ENCODE measurements around the gene CXCL5. TPM values are rescaled to one million over a fixed set of nuclear protein-coding genes. Genes with fewer than 3 reads are reported as not detected.

Gene CXCL5
- total and polyA plus RNA-seq, 2 of the 4 experiments (the other 2 are of a cell fraction) = 0.14 TPM; not detected in 1

GRCh38 chr4:74030285-74030684 lies 31.8 kb upstream of the CXCL5 start:
- no peaks in the 10 kb centered on the region for H3K79me1 ChIP-seq (ENCODE audit: low read depth in 1 of 2, low read length in 2 of 2)
- H3K9ac ChIP-seq (ENCODE audit: low read depth, low read length) = no peak overlapping the region
- POLR2A ChIA-PET (ENCODE audit: unreplicated experiment) = interaction anchor here (0.6 kb wide), 1 partner anchor 333 kb away, joined by 3 read pairs; no protein-coding TSS in a partner anchor
- no peak overlapping the region for H3K4me2 ChIP-seq (ENCODE audit: low read depth, low read length)
- no peak overlapping the region for H4K91ac ChIP-seq (ENCODE audit: insufficient read depth, low read depth, low read length)
- H4K8ac ChIP-seq (ENCODE audit: low read depth in 2 of 2, low read length in 2 of 2) = no peak overlapping the region
- dilution Hi-C loops (cut with HindIII; ENCODE audit: low sequenced_read_pairs, unreplicated experiment) (no loop called here), intact Hi-C loops (cut with micrococcal nuclease) (loop anchor here (10.0 kb wide), 3 partner anchors 105 to 455 kb away; partner anchors contain the start of gene CXCL1), in situ Hi-C loops (cut with MboI; ENCODE audit: low sequenced_read_pairs) (loop anchor here (10.0 kb wide), 1 partner anchor 365 kb away; no protein-coding TSS in a partner anchor)
- no peak overlapping the region for H2BK5ac ChIP-seq (ENCODE audit: low read depth, low read length, poor library complexity, severe bottlenecking)
- H2BK15ac ChIP-seq (ENCODE audit: low read depth, low read length) = no peak overlapping the region
- no peak overlapping the region for H3K56ac ChIP-seq (ENCODE audit: extremely low read depth, insufficient read depth, low read length)
- no peaks in the 10 kb centered on the region for H3K4me1 ChIP-seq (ENCODE audit: control insufficient read depth, insufficient read depth, low read length)
- H2BK120ac ChIP-seq (ENCODE audit: low read depth, low read length) = no peak overlapping the region
- no peak overlapping the region for H3K4me3 ChIP-seq (ENCODE audit: insufficient read depth, low read depth, low read length)
- H3K9me3 ChIP-seq (ENCODE audit: control insufficient read depth, insufficient read depth, low read length) = no peaks in the 10 kb centered on the region
- no peak overlapping the region for H2AK9ac ChIP-seq (replicated peaks; ENCODE audit: low read depth, low read length, poor library complexity)
- no peak overlapping the region for H2AK5ac ChIP-seq (ENCODE audit: low read depth, low read length)
- no peaks in the 10 kb centered on the region for H3K27me3 ChIP-seq (ENCODE audit: control insufficient read depth, insufficient read depth, low read length)
- no peak overlapping the region for H4K5ac ChIP-seq (ENCODE audit: low read depth, low read length)
- TF ChIP-seq CEBPB (IDR thresholded peaks at IDR 0.05; ENCODE audit: low read depth, low read length) = no peak
- TF ChIP-seq RAD21 (IDR thresholded peaks at IDR 0.05; ENCODE audit: low read length) = no peak
- no peak for TF ChIP-seq CHD1 (IDR thresholded peaks at IDR 0.05; ENCODE audit: low read depth, low read length)
- TF ChIP-seq FOS (IDR thresholded peaks at IDR 0.05; ENCODE audit: low read depth, low read length) = no peak
- TF ChIP-seq, protein P1, sequence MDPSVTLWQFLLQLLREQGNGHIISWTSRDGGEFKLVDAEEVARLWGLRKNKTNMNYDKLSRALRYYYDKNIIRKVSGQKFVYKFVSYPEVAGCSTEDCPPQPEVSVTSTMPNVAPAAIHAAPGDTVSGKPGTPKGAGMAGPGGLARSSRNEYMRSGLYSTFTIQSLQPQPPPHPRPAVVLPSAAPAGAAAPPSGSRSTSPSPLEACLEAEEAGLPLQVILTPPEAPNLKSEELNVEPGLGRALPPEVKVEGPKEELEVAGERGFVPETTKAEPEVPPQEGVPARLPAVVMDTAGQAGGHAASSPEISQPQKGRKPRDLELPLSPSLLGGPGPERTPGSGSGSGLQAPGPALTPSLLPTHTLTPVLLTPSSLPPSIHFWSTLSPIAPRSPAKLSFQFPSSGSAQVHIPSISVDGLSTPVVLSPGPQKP (IDR thresholded peaks at IDR 0.05; ENCODE audit: borderline replicate concordance, low read depth, low read length) = no peak
- no peak for TF ChIP-seq SMC3 (IDR thresholded peaks at IDR 0.05; ENCODE audit: low read depth, low read length)
- TF ChIP-seq POLR2A (IDR thresholded peaks at IDR 0.05; ENCODE audit: low read depth, low read length) = no peak
- TF ChIP-seq RCOR1 (IDR thresholded peaks at IDR 0.05; ENCODE audit: insufficient replicate concordance, low read length) = no peak
- no peak for TF ChIP-seq MXI1 (IDR thresholded peaks at IDR 0.05; ENCODE audit: borderline replicate concordance, low read depth, low read length)
- TF ChIP-seq, protein P2, sequence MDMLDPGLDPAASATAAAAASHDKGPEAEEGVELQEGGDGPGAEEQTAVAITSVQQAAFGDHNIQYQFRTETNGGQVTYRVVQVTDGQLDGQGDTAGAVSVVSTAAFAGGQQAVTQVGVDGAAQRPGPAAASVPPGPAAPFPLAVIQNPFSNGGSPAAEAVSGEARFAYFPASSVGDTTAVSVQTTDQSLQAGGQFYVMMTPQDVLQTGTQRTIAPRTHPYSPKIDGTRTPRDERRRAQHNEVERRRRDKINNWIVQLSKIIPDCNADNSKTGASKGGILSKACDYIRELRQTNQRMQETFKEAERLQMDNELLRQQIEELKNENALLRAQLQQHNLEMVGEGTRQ (IDR thresholded peaks at IDR 0.05; ENCODE audit: low read depth, low read length) = no peak
- no peak for TF ChIP-seq BHLHE40 (IDR thresholded peaks at IDR 0.05; ENCODE audit: low read depth, low read length)
- no peak for TF ChIP-seq NFE2L2 (IDR thresholded peaks at IDR 0.05; ENCODE audit: low read depth, low read length)
- TF ChIP-seq, protein P3, sequence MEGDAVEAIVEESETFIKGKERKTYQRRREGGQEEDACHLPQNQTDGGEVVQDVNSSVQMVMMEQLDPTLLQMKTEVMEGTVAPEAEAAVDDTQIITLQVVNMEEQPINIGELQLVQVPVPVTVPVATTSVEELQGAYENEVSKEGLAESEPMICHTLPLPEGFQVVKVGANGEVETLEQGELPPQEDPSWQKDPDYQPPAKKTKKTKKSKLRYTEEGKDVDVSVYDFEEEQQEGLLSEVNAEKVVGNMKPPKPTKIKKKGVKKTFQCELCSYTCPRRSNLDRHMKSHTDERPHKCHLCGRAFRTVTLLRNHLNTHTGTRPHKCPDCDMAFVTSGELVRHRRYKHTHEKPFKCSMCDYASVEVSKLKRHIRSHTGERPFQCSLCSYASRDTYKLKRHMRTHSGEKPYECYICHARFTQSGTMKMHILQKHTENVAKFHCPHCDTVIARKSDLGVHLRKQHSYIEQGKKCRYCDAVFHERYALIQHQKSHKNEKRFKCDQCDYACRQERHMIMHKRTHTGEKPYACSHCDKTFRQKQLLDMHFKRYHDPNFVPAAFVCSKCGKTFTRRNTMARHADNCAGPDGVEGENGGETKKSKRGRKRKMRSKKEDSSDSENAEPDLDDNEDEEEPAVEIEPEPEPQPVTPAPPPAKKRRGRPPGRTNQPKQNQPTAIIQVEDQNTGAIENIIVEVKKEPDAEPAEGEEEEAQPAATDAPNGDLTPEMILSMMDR (conservative IDR thresholded peaks at IDR 0.05; ENCODE audit: low read depth, low read length) = no peak
- TF ChIP-seq MAZ (IDR thresholded peaks at IDR 0.05; ENCODE audit: borderline replicate concordance, low read depth, low read length) = no peak
- no peak for TF ChIP-seq MAFK (IDR thresholded peaks at IDR 0.05; ENCODE audit: low read depth, low read length)
- TF ChIP-seq RFX5 (IDR thresholded peaks at IDR 0.05; ENCODE audit: low read depth, low read length) = no peak
- H3K36me3 ChIP-seq (ENCODE audit: control insufficient read depth, insufficient read depth, low read length) = no peaks in the 10 kb centered on the region
- no peak overlapping the region for H3K23ac ChIP-seq (ENCODE audit: low read depth, low read length)
- 0 out of 2 replicates have a peak, but pooled peaks cover 2% of the 10 kb centered on the region for H3K9me1 ChIP-seq (ENCODE audit: insufficient read depth, low read length)
- no peak overlapping the region for H3K14ac ChIP-seq (replicated peaks; ENCODE audit: low read depth, low read length)
- no peak overlapping the region for H3K4ac ChIP-seq (ENCODE audit: low read depth, low read length)
- DNase-seq = no peak
- no peak overlapping the region for H3K18ac ChIP-seq (ENCODE audit: low read depth, low read length)
- H2AFZ ChIP-seq (replicated peaks; ENCODE audit: low read length, poor library complexity) = no peak overlapping the region
- no TSS peak for BruUV-seq (replicated peaks)
- H4K20me1 ChIP-seq (ENCODE audit: insufficient read depth, low read length) = no peaks in the 10 kb centered on the region
- no peak for ATAC-seq (ENCODE audit: low read depth)
- H3K27ac ChIP-seq (ENCODE audit: insufficient read depth, low read length) = no peak overlapping the region
- CTCF ChIA-PET = no interaction called here
- H2BK20ac ChIP-seq (ENCODE audit: low read depth, low read length) = no peak overlapping the region
